Measurements from ENCODE around the gene PNMA8B.

- TF ChIP-seq POLR2A (IDR thresholded peaks at IDR 0.05) = no peak
- TF ChIP-seq CTCF (IDR thresholded peaks at IDR 0.05) = no peak
Observed at GRCh38 chr19:46452186-46452585, 43.5 kb downstream of the PNMA8B start.
